ENCODE results near the gene KCNB1. TPM values are rescaled to one million over a fixed set of nuclear protein-coding genes. Genes with fewer than 3 reads are reported as not detected.

KCNB1 gene
- 0.26 to 1.1 TPM (median 0.29 TPM) in 5 replicates for total RNA-seq (2022; extraction: Qiagen RNA extraction; ENCODE audit: low read depth)

DNA sequence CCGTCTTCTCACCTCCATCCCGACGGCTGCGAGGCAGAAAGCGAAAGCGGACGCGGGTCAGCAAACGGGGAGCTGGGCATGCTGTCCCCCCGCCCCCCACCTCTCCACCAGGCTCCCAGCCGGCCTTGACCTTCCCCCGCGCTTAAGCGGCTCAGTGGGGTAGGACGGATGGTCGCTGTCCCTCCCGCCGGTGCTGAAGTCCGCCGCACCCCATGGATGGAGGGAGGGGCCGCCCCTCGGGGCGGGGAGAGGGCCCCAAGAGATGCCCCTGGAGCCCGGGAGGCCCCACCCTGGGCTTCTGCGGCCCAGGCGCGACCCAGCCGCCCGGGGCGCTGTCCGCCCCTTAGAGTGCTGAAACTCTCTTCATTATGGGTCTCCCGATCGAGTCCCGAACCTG lies at the start of gene KCNB1:
TSS of gene KCNB1 (minus strand) at position 48 of the 397 bp plus-strand sequence. CDS start 188 bp downstream, outside the sequence.

Other genes starting within 250 kb of the KCNB1 start
- gene ZNFX1, start 204.6 kb downstream of the KCNB1 start, total RNA-seq (2022; extraction: Qiagen RNA extraction; ENCODE audit: low read depth), result 24.7 to 29.3 TPM (median 27.3 TPM) in 5 replicates
- 0.05 to 0.08 TPM in 2 of 5 replicates, not detected in the others for gene PTGIS, start 85.5 kb upstream of the KCNB1 start, total RNA-seq (2022; extraction: Qiagen RNA extraction; ENCODE audit: low read depth)
- gene B4GALT5, start 231.2 kb upstream of the KCNB1 start, total RNA-seq (2022; extraction: Qiagen RNA extraction; ENCODE audit: low read depth), result 50.2 to 63.4 TPM (median 61.3 TPM) in 5 replicates

Measured in A549 treated with DMSO at 1 μM for 4 hours (cell line).